Cerebellar nuclear complex (tissue), 1 donor: ENCODE measurements around the gene MTUS2.

Experiments
- DNase-seq, 2 experiments: peaks; one replicate each; lab custom pipeline; 2025; lab: John Stamatoyannopoulos, UW

Gene MTUS2

DNA sequence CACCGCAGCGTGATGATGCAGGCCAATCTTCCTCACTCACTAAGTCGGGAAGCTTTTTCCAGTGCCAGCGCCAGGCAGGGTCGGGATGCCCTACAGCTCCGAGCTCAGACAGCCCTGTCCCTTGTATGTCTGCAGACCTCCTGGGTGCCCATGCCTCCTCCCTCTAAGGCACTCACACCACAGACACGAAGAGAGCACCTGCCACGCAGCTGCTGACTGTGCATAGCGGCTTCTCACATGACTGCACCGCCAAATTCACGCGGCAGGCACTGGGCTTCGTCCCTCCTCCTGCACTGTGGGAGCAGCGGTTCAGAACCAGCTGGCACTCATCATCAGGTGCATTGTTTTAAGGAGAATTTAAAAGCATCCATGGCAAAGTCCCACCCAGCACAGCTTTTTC lies 687.2 kb downstream of the MTUS2 start:
- DNase-seq, result no peak

DNA sequence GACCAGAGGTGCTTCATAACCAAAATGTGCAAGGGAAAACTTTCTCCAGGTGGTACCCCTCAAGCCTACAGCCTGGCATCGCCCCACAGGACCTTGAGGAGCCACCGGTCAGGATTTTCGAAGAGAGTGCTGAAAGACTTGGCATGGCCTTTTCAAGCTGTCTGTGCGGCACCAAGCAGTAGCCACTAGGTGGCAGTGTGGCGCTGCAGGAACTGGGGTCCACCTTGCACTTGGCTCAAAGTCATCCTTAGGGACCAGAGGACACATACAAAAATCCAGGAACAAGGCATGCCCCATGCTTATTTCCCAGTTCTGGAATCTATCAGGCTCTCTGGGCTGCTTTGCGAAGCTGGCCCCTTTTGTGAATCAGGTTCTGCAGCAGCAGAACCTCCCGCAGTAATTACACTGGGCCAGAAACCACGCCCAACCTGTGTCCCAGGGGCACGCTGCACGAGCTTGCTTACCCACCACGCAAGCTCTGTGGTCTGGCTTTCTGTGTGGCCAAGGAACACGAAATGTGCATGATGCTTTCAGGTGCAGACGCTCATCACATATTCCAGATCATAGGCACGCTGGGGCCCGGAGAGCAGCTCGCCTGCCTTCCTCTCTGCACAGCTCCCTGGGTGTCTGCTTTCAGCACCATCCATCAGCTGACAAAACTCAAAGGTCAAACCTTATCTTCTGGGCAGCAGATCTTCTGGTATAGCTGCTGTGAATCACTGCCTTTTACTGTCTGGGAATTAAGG lies 688.2 kb downstream of the MTUS2 start:
- DNase-seq, result peak; percentile 29 to 74

DNA sequence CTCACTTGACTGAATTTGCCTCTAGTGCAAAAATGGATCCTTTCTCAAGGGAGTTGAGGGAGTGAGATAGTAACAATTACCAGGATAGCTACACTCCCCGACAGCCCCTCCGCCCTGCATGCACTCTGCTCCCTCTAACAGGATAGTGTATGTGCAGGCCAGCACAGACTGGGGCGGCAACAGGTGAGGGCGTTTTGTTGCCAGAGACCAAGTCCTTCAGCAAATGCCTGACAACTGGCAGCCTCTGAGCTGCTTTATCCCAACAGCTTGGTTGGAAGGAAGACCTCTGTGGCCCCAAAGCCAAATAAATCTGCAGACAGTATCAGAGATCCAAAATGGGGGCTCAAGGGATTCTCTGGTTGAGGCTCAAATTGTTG lies 688.7 kb downstream of the MTUS2 start:
- no peak for DNase-seq

DNA sequence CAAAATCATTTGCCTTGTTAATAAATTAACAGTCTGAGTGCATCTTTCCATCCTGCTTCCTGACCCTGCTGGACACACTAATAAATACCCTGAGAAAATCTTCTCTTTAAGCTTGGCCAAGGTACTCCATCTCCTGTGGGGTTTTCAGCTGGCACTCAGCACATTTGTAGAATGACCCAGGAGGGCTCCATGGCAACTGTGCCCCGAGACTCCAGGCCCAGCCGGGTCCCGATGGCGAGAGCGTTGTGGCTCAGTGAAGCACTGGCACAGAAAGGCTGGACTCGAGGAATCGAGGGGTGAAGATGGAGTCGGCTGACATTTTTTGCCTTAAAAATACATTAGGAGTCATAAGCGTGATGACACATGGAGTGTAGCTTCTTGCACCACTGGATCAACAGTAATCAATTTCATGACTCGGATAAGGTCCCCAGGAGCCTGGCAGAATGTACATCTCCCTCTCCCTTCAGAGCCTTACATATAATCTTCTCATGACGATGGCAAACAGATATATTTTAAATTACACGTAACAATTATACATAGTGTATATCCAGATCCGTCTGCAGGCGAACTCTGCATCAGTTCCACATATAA lies 690.0 kb downstream of the MTUS2 start:
- no peak for DNase-seq

DNA sequence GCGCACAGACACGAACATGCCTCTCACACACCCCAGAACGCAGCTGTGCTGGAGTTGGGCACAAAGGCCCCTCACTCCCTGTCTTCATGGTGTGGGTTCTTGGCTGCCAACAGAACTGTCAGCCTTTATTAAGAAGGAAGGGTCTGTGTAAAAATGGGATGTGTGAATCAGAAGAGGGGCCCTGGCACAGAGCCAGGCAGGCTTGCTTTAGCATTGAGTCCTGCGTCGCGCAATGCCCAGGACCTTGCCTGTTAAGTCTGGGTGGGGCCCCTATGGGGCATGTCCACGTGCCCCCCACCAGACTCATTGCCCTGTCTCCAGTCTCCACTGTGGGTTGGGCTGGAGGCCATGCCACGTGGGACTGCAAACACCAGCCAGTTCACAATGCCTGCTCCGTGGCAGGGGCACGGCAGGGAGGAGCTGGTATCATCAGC lies 690.5 kb downstream of the MTUS2 start:
- DNase-seq, result no peak

DNA sequence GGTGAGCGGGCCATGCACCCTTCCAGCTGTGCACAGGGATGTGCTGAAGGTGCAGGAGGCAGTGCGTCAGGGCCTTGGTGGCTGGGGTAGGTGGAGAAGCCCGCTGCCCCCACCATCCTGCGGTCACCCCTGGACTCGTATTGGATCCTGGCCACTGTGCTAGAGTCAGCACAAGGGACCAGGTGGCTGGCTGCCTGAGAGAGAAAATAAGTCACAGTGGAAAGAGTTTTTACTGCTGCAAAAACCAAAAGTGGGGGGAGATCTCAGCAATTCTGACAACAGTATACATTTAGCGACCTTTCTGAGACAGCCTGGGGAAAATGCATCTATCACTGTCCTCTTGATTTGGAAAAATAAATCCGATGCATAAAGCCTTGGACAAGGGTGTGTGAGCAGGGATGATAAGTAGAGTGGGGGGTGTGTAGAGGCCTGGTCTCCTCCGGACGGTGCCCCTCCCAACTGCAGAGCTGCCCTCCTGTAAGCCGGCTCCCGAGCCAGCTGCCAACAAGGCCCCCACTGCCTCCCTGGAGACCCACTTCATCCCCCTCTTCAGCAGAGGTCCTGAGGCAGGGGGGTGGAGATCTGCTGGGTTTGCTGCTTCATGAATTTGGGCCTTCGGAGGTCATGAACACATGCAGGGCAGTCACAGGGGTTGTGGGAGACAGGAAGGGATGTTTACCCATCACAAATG lies 691.1 kb downstream of the MTUS2 start:
- DNase-seq, result no peak

DNA sequence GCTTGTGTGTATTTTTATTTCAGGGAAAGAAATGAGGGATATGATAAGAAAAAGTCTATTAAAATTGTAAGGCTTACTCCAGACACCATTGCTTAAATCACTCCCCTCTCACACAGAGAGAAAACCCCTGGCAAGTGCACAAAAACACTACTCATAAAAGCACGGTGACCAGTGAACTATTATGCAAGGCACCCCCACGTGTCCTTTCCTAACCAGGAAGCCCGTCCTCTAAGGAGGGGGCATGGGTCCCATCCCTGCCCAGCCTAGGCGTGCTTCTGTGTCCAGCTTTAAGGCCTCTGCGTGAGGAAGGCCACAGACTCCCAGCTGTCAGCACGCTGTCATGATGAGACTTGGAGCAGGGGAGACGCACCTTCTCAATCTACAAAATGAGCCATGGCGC lies 691.8 kb downstream of the MTUS2 start:
- DNase-seq, result no peak

DNA sequence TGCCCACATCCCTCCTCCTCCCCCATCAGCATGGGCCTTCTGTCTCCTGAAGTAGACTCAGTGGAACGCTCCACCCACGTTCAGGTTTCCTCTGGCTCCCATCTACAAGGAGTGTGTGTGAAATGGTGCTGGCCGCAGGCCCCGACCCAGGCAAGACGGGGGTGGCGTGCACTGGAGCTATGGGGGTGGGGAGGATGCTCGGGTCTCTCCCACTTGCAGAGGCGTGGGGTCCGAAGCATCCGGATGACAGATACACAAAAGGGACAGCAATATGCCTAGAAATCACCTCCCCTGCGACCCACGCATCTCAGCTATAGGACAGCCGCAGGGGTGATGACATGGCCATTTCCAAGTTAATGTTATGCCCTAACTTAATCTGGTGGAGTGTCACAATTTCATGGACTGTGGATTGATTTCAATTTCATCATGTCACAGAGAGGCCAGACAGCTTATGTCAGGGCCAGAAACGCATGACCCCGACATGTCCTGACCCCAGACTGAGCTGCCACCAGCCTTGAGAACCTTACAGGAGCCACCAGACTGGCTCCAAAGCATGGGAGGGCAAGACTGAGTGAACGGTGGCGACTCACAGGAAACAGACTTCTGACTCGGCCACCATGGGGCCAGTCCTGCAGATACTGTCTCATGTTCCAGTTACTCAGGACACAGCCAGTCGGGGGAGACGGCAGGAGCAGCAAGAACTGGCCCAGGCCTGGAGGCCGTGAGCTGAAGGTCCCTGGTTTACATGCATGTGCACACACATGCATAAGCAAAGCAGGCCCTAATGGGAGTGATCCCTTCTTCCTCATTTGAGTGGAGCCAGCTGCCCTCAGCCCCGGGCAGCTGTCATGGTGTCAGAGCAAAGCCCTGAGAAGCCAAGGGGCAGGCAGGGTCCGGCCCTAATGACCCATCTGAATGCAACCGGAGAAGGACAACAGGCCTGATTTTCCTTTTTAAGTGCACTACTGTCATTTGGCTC lies 693.2 kb downstream of the MTUS2 start:
- DNase-seq, result no peak

DNA sequence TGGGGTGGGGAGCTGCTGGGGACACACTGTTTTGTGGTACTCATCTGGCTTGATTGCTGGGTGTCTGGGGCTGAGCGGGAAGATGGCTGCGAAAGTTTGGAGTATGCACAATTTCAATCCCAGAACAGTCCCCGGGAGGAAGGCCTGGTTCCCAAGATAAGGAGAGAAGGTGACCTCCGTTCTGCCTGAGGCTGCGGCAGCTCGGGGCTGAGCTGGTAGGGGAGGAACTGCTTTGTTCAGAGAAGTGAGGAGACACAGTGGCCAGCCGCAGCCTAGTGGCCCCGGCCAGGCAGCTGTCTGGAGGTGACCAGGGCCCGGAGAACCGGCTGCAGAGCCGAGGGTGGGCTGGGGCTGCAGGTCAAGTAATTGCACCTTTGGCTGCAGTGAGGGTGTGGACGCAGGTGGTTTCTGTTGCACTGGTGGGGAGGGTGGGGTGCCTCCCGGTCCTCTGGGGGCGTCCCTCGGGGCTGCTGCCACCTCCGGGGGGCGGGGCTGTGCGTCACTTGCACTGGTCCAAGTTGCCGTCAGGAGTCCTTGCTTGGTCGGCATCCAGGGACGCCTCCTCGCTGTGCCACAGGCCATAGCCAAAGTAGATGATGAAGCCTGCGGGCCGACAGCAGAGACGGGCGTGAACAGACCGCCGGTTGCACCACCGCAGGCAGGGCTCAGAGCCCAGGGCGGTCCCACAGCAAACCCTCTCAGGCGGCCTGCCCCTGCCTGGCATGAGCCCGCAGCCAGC lies 694.0 kb downstream of the MTUS2 start:
- no peak for DNase-seq

DNA sequence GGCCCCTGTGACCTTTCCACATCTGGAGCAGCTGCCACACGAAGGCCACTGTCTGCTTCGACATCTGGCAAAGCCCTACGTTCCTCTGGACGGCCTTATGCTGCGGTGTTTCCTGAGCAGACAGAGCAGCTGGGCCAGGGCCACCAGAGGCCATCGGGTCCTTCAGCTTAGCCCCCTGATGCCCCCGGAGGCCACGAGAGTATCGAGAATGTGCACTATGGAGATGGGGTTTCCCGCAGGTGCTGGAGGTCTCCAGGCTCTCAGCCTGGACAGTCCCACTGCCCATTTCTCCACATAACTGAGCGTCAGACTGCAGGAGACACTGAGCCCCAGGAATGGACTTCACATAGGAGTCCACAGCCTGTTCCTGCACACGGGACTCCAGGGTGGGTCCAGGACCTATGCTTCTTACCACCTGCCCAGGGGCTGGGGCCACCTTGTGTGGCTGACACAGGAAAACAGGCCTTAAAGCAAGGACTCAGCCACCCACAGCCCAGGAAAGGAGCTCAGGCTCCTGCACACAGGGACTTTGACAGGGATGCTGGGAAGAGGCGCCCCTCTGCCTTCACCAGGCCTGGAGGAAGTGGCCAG lies 694.7 kb downstream of the MTUS2 start:
- no peak for DNase-seq

DNA sequence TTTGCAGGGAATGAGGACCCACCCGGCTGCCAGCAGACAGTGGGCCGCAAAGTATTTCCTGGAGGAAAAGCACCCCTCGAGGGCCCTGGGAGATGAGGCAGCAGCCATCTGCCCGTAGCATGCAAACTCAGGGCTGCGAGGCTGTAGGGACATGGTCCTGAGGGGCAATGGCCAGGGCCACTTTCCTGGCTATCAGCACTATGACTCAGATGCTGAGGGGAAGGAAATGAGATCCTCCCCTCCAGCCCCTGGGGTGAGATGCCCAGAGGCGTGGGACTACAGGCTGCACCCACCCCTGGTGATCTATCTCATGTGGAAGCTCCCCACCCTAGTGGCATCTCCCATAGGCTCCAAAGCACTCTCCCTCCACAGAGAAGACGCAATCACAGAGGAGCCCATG lies 695.2 kb downstream of the MTUS2 start:
- DNase-seq, result no peak

DNA sequence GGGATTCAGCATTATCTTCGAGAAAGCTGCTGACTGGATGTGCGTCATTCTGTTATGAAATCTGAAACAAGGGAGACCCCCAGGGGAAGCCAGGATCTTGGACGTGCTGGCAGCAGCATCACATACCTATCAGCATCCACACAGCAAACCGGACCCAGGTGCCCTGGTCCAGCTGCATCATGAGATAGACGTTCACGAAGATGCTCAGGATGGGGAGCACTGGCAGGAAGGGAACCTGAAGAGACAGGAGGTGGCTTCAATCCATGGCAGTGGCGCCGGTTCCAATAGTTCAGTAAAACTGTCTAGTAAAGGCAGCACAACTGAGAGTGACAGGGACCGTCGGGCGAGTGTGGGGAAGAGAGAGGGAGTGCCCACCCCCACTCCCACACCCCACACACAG lies 695.9 kb downstream of the MTUS2 start:
- DNase-seq, result no peak

DNA sequence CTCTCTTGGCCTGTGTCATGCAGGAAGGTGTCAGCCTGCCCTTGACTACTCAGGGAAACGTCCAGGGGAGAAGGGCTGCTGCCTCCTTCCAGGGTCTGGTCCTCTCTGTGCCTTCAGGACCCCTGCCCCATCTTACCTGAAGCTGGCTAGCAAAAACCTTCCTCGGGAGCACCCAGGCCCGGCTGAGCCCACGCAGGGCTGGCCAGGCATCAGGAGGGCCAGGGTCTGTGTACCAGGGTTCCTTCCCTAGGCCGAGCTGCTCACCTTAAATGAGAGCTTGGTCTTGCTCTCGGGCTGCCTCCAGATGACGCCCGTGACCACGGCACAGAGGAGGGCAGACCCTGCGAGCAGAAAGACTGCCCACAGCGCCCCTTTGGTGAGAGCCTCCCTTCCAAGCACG lies 696.7 kb downstream of the MTUS2 start:
- DNase-seq, result no peak

DNA sequence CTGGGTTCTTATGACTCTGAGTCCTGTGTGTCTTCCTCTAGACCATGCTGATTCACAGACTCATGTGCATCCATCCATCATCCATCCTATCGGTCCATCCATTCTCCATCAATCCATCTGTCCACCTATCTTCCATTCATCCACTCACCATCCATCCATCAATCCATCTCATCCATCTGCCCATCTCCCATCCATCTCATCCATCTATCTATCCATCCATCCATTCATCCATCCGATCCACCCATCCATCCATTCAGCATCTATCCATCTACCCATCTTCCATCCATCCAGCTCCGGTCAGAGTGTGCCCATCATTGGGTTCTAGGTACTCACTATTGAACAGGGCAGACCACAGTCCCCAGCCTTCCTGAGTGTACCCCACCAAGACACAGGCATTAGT lies 699.8 kb downstream of the MTUS2 start:
- no peak for DNase-seq

DNA sequence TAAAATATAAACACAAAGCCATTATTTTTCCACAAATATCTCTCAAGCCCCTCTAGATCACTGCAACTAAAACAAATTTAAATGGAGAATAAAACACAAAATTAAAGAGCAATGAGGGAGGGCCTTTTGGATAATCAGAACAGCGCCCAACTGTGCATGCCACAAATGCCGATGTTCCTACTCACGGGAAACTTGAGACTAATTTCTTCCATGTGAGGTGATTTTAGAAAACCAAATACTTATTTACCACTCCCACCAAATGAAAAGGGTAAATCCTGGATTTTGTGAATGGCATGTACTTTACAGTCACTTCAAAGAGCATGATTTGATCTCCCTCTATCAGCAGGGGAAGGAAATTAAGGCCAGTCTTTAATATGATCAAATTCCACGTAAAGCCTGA lies 700.5 kb downstream of the MTUS2 start:
- no peak for DNase-seq

DNA sequence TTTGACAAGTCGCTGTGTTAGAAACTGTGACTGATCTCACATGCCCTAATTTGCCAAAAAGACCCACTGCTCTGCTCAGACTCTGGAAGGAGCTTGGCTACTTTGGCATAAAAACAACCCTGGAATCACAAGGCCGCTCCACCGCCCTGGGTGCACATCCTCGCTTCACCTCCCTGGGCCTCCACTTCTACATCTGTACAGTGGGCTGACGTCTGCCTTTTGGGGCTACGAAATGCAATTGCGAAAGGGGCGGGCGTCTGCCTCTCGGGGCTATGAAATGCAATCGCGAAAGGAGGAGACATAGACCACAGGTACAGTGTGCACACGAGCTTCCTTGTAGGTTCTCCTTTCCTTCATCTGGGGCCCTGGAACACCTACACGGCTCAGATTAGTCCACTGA lies 701.2 kb downstream of the MTUS2 start:
- DNase-seq, result no peak

DNA sequence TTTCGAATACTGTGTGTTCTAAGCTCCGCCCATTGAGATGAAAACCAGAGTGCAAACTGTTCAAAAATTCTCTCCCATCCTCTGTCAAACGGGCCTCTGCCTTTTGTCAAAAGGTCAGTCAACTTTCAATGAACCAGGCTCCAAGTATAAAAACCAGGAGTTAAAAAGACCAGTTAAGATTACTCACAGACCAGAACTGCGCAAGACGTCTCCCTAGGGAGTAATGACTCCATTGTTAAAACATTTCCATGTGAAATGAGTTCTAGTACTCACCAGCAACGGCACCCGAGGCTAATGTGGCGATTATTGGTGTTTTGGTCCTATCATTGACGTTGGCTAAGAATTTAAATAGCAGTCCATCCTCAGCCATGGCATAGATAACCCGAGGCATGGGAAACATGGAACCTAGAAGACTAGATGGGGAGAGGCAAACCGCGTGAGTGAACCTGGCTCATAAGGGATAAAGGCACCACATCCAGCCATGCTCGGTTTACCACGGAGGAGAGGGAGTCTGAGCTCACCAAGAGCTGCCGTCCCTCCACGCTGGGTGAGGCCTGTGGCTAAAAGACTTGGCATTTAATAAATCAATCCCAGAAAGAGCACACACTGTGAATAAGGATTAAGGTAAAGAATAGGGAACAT lies 702.0 kb downstream of the MTUS2 start:
- no peak for DNase-seq

DNA sequence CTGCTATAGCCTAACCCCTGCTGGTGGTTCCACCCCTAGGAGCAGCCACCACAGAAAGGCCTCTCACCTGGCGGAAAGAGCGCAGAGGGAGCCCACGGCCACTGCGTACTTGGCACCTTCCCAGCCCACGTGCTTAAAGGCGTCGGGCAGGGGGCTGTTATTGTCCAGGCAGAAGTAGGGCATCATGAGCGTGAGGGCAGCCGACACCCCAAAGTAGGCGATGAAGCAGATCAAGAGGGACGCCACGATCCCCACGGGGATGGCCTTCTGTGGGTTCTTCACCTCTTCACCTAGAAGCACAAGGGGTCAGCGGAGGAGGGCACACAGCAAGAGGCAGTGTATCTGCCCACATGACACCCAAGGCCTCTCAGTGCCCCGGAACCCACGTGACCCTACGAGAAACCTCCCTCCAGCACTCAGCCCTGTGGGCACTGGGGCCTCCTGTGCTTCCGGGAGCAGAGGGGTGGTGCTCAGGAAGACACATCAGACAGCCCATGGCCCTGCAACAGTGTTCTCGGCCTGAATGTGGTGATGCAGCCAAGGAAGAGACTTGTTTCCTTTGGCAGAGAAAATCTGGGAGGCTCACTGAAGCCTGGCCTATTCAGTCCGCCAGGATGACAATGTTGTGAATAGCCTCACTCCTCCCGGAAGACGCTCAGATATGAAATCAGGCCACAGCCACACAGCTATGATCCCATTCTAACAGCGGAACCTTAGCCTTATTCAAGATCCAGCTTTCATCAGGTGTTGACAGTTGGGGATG lies 703.2 kb downstream of the MTUS2 start:
- no peak for DNase-seq

DNA sequence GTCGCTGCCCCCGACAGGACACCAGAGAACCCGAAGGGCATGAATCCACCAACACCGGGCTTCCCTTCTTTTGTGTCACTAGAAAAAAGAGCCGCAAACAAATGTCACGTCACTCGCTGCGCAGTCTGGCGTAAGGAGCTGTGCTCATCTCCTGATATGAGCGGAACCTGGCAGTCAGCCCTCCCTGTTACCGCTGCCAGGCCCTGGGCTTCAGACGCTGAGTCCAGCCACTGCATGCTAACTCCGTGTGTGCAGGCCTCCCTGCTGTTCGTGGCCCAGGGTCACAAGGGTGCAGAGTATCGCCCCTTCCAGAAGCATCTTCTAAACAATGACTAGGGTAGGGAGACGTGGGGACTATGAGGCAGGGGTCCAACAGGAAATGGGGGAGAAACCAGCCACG lies 704.0 kb downstream of the MTUS2 start:
- DNase-seq, result no peak

DNA sequence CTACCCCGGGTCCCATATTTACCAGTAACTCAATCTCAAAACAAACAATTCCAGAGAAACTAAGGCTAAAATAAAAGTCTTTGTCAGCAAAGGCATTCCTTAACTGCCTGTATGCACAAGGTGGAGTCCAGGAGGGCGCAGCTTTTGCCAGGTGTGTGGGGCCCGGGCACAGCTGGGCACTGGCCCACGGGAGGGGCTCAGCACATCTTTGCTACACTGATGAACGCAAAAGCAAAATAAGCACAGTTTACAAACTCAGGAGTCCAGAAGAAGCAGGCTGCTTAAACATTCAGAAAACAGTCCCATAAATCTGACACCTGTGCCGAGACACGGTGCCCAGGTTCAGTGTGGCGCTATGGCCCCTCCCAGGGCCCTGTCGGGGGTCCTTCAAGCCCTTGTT lies 704.5 kb downstream of the MTUS2 start:
- no peak for DNase-seq
